Measurements from ENCODE around the gene TCF7.

TCF7 gene

DNA sequence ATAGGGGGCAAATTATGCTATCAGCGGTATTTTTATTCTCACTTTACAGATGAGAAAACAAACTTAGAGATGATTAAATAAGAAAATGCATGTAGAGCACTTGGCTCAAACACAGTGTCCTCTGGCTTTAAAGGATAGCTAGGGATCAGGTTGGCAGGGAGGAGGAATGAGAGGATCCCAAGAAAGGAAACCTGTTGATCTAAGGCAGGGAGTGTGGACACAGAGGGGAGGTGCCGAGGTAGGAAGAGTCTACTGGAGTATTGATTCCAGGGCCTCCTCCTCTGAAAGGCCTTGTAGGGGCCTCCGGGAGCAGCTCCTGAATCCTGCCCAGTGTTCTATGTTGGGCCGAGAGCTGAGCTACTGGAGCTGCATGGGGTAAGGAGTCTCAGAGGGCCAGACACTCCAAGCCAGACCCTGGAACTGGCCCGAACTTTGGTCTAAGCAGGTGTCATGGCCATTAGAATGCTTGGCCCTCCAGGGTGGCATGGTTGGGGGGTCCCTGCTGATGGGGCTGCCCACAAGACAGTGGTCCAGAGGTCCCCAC is 30.4 kb upstream of the TCF7 start:
- H3K27me3 Mint-ChIP-seq, result peaks cover 4% of the 10 kb centered on the region
- H3K9me3 Mint-ChIP-seq, result no peaks in the 10 kb centered on the region
- H3K4me3 Mint-ChIP-seq, result no peak overlapping the region
- peaks cover 80% of the 10 kb centered on the region for H3K4me1 Mint-ChIP-seq
- peak overlapping the region; percentile 45 for H3K27ac Mint-ChIP-seq
- CTCF ChIA-PET, result interaction anchor here (0.8 to 7.2 kb wide), 6 partner anchors 14 to 45 kb away, joined by 3 to 34 read pairs (median 4); partner anchors contain the start of gene TCF7
- H3K36me3 Mint-ChIP-seq, result peaks cover 1% of the 10 kb centered on the region
- DNase-seq, result no peak

- no peak overlapping the region for H3K4me3 Mint-ChIP-seq
- H3K36me3 Mint-ChIP-seq, result peaks cover 1% of the 10 kb centered on the region
- H3K4me1 Mint-ChIP-seq, result peaks cover 79% of the 10 kb centered on the region
- CTCF ChIA-PET, result interaction anchor here (0.8 to 7.2 kb wide), 5 partner anchors 13 to 45 kb away, joined by 3 to 34 read pairs (median 5); partner anchors contain the start of gene TCF7
- no peak for DNase-seq
- no peaks in the 10 kb centered on the region for H3K9me3 Mint-ChIP-seq
- no peak overlapping the region for H3K27ac Mint-ChIP-seq
- peaks cover 4% of the 10 kb centered on the region for H3K27me3 Mint-ChIP-seq
Observed at GRCh38 chr5:134084570-134084969, 29.9 kb upstream of the TCF7 start.

DNA sequence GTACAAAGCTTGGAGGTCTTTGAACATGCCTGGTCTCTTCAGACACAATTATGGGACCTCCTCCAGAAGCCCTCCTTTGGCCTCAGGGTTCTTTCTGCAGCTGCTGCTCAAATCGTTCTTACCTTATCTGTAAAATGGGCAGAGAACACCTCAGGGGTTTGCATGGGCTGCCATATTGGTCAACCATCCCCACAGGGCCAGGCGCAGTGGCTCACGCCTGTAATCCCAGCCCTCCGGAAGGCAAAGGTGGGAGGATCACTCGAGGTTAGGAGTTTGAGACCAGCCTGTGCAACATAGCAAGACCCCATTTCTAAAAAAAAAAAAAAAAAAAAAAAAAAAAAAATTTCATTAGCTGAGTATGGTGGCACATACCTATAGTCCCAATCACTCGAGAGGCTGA is 29.1 kb upstream of the TCF7 start:
- CTCF ChIA-PET, result interaction anchor here (2.1 to 7.2 kb wide), 3 partner anchors 14 to 44 kb away, joined by 5 to 34 read pairs (median 7); no protein-coding TSS in a partner anchor
- DNase-seq, result no peak
- no peak overlapping the region for H3K27ac Mint-ChIP-seq
- peaks cover 78% of the 10 kb centered on the region for H3K4me1 Mint-ChIP-seq
- peaks cover 4% of the 10 kb centered on the region for H3K36me3 Mint-ChIP-seq
- H3K27me3 Mint-ChIP-seq, result peaks cover 4% of the 10 kb centered on the region
- H3K4me3 Mint-ChIP-seq, result no peak overlapping the region
- no peaks in the 10 kb centered on the region for H3K9me3 Mint-ChIP-seq

DNA sequence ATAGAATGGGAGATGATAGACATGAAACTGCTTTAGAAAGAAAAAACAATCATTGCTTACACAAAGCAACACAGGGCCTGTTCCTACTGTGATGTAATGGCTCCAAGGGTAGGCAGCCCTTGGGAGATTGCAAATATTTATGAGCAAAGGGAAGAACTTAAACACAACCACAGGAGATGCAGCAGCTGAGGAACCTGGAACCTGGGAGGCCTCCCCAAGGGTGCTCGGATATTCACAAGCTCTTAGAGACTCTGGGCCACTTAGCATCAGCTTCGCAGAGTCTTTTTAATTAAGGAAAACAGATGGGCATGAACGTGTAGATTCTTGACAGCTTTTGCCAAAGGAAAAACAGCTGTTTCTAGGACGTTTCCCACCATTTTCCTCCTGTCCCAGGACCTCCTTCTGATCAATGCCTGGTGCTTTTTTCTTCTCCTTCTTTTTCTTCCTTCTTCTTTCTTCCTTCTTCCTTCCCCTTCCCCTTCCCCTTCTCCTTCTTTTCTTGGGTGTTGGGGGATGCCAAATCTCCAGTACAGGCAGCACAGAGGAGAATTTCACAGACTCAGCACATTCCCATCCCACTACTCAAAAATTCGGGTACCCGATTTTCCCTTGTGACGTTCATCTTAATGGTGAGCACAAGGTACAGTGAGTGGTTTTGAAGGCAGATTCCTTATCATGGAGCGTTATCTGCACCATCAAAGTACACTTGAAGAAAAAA is 28.1 kb upstream of the TCF7 start:
- peak overlapping the region; percentile 46 for H3K4me3 Mint-ChIP-seq
- H3K36me3 Mint-ChIP-seq, result peaks cover 4% of the 10 kb centered on the region
- no peak for DNase-seq
- CTCF ChIA-PET, result interaction anchor here (1.4 to 7.2 kb wide), 3 partner anchors 9 to 15 kb away, joined by 4 to 34 read pairs (median 7); no protein-coding TSS in a partner anchor
- H3K27ac Mint-ChIP-seq, result peak overlapping the region; percentile 95
- H3K9me3 Mint-ChIP-seq, result no peaks in the 10 kb centered on the region
- peaks cover 84% of the 10 kb centered on the region for H3K4me1 Mint-ChIP-seq
- peaks cover 5% of the 10 kb centered on the region for H3K27me3 Mint-ChIP-seq

GRCh38 chr5:134086943-134087305 is 27.6 kb upstream of the TCF7 start:
- Mint-ChIP-seq H3K27ac (peak overlapping the region; percentile 95), H3K27me3 (peaks cover 10% of the 10 kb centered on the region), H3K4me3 (peak overlapping the region; percentile 46), H3K9me3 (no peaks in the 10 kb centered on the region), H3K4me1 (peaks cover 84% of the 10 kb centered on the region), H3K36me3 (peaks cover 4% of the 10 kb centered on the region)
- DNase-seq, result peak; percentile 92
- CTCF ChIA-PET, result interaction anchor here (1.4 to 2.4 kb wide), 2 partner anchors 10 to 15 kb away, joined by 4 to 7 read pairs; no protein-coding TSS in a partner anchor

GRCh38 chr5:134088291-134088690 is 26.2 kb upstream of the TCF7 start:
- peak; percentile 17 for DNase-seq
- H3K27me3 Mint-ChIP-seq, result peaks cover 20% of the 10 kb centered on the region
- H3K9me3 Mint-ChIP-seq, result no peaks in the 10 kb centered on the region
- CTCF ChIA-PET, result interaction anchor here (0.9 to 4.1 kb wide), 4 partner anchors 12 to 51 kb away, joined by 3 to 29 read pairs (median 8); no protein-coding TSS in a partner anchor
- peaks cover 90% of the 10 kb centered on the region for H3K4me1 Mint-ChIP-seq
- no peak overlapping the region for H3K4me3 Mint-ChIP-seq
- peaks cover 10% of the 10 kb centered on the region for H3K36me3 Mint-ChIP-seq
- H3K27ac Mint-ChIP-seq, result peak overlapping the region; percentile 95

GRCh38 chr5:134088994-134089560 is 25.4 kb upstream of the TCF7 start:
- CTCF ChIA-PET, result interaction anchor here (1.0 to 4.1 kb wide), 4 partner anchors 11 to 49 kb away, joined by 3 to 29 read pairs (median 8); no protein-coding TSS in a partner anchor
- H3K9me3 Mint-ChIP-seq, result no peaks in the 10 kb centered on the region
- peak; percentile 14 for DNase-seq
- H3K27ac Mint-ChIP-seq, result peak overlapping the region; percentile 95
- peaks cover 24% of the 10 kb centered on the region for H3K27me3 Mint-ChIP-seq
- H3K4me1 Mint-ChIP-seq, result peaks cover 90% of the 10 kb centered on the region
- peaks cover 11% of the 10 kb centered on the region for H3K36me3 Mint-ChIP-seq
- no peak overlapping the region for H3K4me3 Mint-ChIP-seq

DNA sequence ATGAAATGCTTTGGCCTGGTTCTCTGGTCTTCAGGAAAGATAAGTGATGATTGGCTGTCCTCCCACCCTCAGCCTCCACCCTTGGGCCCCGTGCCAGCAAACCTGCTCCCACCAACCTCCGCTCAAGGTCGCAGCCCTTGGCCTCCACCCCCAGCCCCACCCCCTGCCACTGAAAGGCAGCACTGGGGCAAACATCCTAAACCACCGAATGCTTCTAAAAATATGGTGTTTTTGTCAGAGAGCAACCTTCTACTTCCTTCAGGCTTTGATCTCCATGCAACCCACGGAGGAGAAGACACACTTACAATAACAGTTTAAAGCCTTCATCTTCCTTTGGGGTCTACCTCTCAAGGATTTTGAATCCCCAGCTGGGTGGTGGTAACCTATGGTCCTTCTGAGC is 24.0 kb upstream of the TCF7 start:
- Mint-ChIP-seq H3K27me3 (peaks cover 25% of the 10 kb centered on the region), H3K27ac (peak overlapping the region; percentile 96), H3K9me3 (no peaks in the 10 kb centered on the region), H3K4me3 (peak overlapping the region; percentile 37), H3K36me3 (peaks cover 11% of the 10 kb centered on the region), H3K4me1 (peaks cover 83% of the 10 kb centered on the region)
- DNase-seq, result peak; percentile 83
- CTCF ChIA-PET, result interaction anchor here (0.8 to 4.1 kb wide), 2 partner anchors 10 to 37 kb away, joined by 4 to 29 read pairs; no protein-coding TSS in a partner anchor

DNA sequence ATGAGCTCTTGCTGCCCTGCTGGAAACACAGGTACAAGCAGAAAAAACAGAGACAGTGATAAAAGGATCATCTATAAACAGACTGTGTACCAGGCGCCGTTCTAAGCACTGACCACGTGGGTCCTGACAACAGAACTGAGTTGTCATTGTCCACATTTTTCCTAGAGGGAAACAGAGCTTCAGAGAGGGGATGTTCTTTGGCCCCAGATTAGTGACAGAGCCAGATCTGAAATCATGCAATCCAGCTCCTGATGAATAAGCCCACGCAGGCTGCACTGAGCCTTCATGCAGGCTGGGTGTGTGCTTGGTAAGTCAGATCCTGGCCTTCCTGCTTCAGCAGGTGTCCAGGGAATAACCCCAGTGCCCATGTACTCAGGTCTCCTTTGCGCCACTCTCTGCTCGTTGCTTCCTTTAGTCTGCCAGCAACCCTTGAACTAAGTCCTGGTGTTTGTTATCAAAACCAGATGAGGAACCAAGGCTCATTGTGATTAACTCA is 22.8 kb upstream of the TCF7 start:
- H3K27me3 Mint-ChIP-seq, result peaks cover 33% of the 10 kb centered on the region
- peaks cover 80% of the 10 kb centered on the region for H3K4me1 Mint-ChIP-seq
- no peaks in the 10 kb centered on the region for H3K9me3 Mint-ChIP-seq
- CTCF ChIA-PET, result interaction anchor here (0.7 to 4.1 kb wide), 3 partner anchors 9 to 26 kb away, joined by 3 to 29 read pairs (median 6); no protein-coding TSS in a partner anchor
- peaks cover 11% of the 10 kb centered on the region for H3K36me3 Mint-ChIP-seq
- H3K4me3 Mint-ChIP-seq, result no peak overlapping the region
- peak; percentile 13 for DNase-seq
- peak overlapping the region; percentile 96 for H3K27ac Mint-ChIP-seq

DNA sequence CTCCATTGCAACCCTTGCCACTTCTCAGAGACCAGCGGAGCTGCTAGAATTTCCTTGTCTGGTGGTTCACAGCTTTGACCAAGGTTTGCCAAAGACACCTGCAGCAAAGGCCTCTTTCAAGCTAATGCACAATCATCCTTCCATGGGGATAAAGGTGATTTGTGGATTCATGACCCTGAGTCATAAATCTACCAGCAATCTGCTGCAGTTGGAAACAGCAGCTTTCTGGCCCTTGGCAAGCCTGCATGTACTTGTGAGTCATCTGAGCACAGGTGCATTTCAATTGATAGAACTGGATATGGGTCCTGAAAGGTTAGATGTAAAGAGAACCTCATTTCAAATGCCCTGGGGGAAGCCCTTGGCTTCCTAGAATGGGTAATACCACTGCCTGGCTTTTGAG is 21.6 kb upstream of the TCF7 start:
- Mint-ChIP-seq H3K27me3 (peaks cover 36% of the 10 kb centered on the region), H3K9me3 (no peaks in the 10 kb centered on the region), H3K27ac (peak overlapping the region; percentile 74), H3K36me3 (peaks cover 12% of the 10 kb centered on the region), H3K4me3 (no peak overlapping the region), H3K4me1 (peaks cover 79% of the 10 kb centered on the region)
- CTCF ChIA-PET, result interaction anchor here (1.3 to 2.0 kb wide), 2 partner anchors 9 to 53 kb away, joined by 4 to 6 read pairs; no protein-coding TSS in a partner anchor
- no peak for DNase-seq

GRCh38 chr5:134093351-134093750 is 21.1 kb upstream of the TCF7 start:
- no peaks in the 10 kb centered on the region for H3K9me3 Mint-ChIP-seq
- H3K27me3 Mint-ChIP-seq, result peaks cover 36% of the 10 kb centered on the region
- peaks cover 12% of the 10 kb centered on the region for H3K36me3 Mint-ChIP-seq
- H3K27ac Mint-ChIP-seq, result no peak overlapping the region
- CTCF ChIA-PET, result interaction anchor here (1.3 to 2.0 kb wide), 2 partner anchors 8 to 54 kb away, joined by 4 to 6 read pairs; no protein-coding TSS in a partner anchor
- no peak overlapping the region for H3K4me3 Mint-ChIP-seq
- DNase-seq, result no peak
- H3K4me1 Mint-ChIP-seq, result peaks cover 78% of the 10 kb centered on the region

DNA sequence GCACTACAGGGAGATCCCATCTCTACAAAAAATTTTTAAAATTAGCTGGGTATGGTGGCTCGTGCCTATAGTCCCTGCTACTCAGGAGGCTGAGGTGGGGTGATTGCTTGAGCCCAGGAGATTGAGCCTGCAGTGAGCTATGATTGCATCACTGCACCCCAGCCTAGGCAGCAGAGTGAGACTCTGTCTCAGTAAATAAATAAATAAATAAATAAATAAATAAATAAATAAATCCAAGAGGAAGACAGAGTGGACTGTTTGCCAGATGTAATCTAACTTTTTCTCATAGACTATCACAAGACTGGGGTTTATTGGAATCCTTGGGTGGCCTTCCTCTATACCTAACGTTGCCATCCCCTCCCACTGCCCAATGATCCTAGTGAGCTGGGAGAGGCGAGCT is 19.2 kb upstream of the TCF7 start:
- H3K9me3 Mint-ChIP-seq, result no peaks in the 10 kb centered on the region
- H3K4me3 Mint-ChIP-seq, result no peak overlapping the region
- peaks cover 41% of the 10 kb centered on the region for H3K27me3 Mint-ChIP-seq

GRCh38 chr5:134095887-134096589 is 18.4 kb upstream of the TCF7 start:
- Mint-ChIP-seq H3K4me3 (no peak overlapping the region), H3K27ac (no peak overlapping the region), H3K27me3 (peaks cover 41% of the 10 kb centered on the region), H3K4me1 (peaks cover 79% of the 10 kb centered on the region), H3K9me3 (no peaks in the 10 kb centered on the region), H3K36me3 (peaks cover 8% of the 10 kb centered on the region)
- DNase-seq, result no peak
- CTCF ChIA-PET, result no interaction called here

More for the DNA sequence above, 19.2 kb upstream of the TCF7 start:
- no peak for DNase-seq
- CTCF ChIA-PET, result no interaction called here
- Mint-ChIP-seq H3K4me1 (peaks cover 79% of the 10 kb centered on the region), H3K36me3 (peaks cover 8% of the 10 kb centered on the region), H3K27ac (no peak overlapping the region)

All from activated naive CD4-positive, alpha-beta T cell treated with anti-CD3 and anti-CD28 coated beads, Interleukin-2, amount 10 ng/mL, durations not matched to agents 7 days and 5 days (primary cell).